ENCODE results near the gene CAPN1.

DNA sequence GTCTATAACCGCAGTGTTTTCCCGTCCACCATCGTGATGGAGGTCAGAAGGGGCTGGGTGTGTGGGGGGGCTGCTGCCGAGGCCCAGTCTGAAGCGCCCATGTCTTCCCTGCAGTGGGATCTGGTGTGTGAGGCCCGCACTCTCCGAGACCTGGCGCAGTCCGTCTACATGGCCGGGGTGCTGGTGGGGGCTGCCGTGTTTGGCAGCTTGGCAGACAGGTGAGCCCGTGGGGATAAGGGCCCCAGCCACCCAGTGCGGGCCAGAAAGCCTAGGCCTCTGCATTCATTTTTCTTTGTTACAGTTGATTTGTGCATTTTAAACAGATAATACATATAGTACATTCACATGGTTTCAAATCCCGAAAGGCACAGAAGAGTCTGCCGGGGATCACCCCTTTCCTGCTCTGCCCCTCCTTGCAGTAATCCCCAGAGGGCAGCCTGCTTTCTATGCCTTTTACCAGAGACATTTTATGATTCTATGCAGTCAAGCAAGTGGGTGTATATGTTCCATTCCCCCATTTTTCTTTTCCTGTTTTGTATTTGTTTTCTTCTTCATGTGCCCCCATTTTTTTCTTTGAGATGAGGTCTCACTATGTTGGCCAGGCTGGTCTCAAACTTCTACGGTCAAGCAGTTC is 32.6 kb downstream of the CAPN1 start:
- TF ChIP-seq CTCF (conservative IDR thresholded peaks at IDR 0.05; ENCODE audit: low read length) (no peak), EZH2phosphoT487 (IDR thresholded peaks at IDR 0.05; ENCODE audit: borderline replicate concordance, low read depth, low read length) (no peak)
